Activated CD4-positive, CD25-positive, alpha-beta regulatory T cell treated with anti-CD3 and anti-CD28 coated beads, Interleukin-2, amount 50 U/mL, for 72 hours (primary cell): ENCODE data around the gene DPPA2.
"Not testable (repeated sequence)": the region's sequence is repeated elsewhere in the genome, so short reads cannot be mapped to it uniquely, and the experiment has no call there.

Experiments used
- DNase-seq: peaks from one replicate; pipeline ENCODE4 v3.0.0; 2021

DPPA2 gene, protein sequence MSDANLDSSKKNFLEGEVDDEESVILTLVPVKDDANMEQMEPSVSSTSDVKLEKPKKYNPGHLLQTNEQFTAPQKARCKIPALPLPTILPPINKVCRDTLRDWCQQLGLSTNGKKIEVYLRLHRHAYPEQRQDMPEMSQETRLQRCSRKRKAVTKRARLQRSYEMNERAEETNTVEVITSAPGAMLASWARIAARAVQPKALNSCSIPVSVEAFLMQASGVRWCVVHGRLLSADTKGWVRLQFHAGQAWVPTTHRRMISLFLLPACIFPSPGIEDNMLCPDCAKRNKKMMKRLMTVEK

DNA sequence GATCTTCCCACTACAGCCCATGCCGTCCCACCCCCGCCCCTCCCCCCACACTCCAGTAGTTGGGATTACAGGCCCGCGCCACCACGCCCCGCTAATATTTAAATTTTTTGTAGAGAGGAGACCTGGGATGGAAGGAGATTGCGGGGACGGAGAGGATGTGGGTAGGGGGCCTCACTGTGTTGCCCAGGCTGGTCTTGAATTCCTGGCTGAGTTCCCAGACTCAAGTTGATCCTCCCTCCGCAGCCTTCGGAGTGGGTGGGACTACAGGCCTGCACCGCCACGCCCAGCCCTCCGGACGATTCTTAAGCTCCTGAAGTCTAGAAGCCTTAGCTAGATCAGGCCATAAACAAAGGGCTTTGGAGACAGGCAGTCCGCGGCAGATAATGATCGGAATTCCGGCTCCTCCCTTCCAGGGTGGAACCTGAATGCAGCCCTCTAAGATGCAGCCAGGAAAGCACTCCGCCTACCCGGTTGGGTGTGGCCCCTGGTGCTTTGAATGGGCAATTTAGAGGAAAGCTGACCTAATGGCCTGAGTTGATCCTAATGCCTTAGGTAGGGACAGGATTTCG, at the start of gene DPPA2:
Gene DPPA2, minus strand, starts transcription at position 356 of the 569 bp plus-strand sequence. CDS start 1,975 bp downstream, outside the sequence.
- DNase-seq, result no peak

- no peak for DNase-seq
Observed at GRCh38 chr3:109364088-109364487, 47.8 kb upstream of the DPPA2 start.

DNA sequence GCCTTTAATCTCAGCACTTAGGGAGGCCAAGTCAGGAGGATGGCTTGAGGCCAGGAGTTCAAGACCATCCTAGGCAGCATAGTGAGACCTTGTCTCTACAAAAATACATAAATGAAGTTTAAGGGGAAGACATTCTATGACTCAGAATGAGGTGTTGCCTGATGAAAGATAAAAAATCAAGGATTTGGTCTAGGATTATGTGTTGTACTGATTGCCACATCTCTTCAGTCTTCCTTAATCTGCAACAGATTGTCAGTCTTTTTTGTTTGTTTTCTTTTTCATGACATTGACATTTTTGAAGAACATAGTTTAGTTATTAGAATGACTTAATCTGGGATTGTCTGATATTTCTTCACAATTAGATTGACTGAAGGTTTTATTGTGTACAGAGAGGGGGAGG, 47.3 kb upstream of the DPPA2 start:
- DNase-seq, result no peak

- DNase-seq, result no peak
Observed at GRCh38 chr3:109362823-109363222, 46.5 kb upstream of the DPPA2 start.

- DNase-seq, result not testable (repeated sequence)
Observed at GRCh38 chr3:109358809-109359208, 42.5 kb upstream of the DPPA2 start.

DNA sequence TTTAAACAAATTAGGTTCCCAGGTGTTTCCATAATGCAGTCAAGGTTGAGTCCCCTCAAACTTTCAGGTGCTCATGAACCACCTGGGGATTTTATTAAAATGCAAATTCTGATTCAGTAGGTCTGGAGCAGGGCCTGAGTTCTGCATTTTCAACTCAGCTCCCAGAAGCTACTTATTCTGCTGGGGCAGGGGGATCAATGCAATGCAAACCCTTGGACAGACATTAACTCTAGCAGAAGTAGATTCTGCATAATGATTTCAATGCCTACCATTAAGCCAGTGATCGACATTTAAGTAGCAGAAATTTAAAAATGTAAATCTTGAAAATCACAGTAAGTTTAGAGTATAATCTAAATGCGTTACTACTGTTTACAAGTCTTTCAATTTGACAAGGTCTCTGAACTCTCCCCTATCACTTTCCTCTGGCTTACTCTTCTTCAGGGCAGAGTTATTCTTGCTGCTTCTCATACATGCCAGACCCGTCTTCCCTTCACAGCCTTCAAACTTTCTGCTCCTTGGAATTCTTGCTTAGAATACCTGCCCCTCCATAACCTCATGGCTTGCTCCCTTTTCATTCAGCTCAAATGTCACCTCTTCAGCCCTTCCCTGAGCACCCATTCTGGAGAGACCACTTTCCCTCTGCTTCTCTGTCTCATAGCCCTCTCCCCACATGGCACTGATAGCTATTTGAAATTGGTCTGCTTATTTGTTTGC, 40.3 kb upstream of the DPPA2 start:
- no peak for DNase-seq

GRCh38 chr3:109355625-109356441, 39.5 kb upstream of the DPPA2 start:
- DNase-seq, result no peak

DNA sequence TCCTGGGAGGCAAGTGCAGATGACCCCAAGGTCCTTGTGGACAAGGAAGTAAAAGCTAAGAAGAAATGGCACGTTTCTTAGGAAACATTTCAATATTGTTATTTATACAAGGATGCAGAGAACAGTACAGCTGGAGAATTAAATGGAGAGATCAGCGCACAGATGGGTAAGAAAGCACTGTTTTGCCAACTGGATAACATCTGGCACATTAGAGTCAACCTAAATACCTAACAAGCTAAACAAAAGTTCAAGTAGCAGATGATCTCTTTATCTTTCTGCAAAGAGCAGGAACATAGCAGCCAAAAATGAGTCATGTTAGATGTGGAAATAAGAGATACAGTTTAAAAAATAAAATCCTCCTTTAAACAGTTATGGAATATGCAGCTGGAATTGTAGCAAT, 36.7 kb upstream of the DPPA2 start:
- DNase-seq, result no peak

DNA sequence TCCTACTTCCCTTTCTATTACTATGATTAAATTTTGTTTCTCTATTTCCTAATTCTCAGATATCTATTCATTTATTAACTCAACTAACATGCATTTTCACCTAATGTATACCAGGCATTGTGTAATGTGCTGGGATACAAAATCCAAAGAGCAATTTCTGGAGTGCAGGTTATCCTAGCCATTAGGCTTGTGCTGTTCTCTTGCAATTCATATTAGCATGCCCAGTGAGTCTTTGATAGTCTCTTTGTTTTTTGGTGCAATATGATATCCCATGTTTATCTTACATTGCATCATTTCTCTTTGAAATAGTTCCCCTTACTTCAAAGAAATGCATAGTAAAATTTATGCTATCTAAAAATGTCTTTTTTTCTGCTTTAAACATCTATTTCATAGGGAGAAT, 34.9 kb upstream of the DPPA2 start:
- no peak for DNase-seq

- no peak for DNase-seq
Observed at GRCh38 chr3:109346770-109347295, 30.5 kb upstream of the DPPA2 start.

DNA sequence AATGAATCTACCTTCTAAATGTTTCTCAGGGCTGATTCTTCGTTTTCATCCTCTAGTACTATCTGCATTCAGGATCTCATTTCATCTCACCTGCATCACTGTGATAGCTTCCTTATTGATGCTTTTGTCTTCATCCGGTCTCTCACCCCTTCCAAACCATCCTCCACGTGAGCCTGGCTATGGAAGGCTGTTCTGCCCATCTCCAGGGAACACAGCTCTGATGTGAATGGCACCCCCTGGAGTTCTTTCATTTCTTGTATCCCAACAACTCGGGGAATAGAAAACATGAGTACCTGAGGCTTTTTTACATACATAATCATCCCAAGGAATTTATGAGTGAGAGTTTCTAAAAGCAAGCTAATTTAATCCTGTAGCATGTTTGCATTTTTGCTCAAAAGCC, 29.8 kb upstream of the DPPA2 start:
- no peak for DNase-seq

DNA sequence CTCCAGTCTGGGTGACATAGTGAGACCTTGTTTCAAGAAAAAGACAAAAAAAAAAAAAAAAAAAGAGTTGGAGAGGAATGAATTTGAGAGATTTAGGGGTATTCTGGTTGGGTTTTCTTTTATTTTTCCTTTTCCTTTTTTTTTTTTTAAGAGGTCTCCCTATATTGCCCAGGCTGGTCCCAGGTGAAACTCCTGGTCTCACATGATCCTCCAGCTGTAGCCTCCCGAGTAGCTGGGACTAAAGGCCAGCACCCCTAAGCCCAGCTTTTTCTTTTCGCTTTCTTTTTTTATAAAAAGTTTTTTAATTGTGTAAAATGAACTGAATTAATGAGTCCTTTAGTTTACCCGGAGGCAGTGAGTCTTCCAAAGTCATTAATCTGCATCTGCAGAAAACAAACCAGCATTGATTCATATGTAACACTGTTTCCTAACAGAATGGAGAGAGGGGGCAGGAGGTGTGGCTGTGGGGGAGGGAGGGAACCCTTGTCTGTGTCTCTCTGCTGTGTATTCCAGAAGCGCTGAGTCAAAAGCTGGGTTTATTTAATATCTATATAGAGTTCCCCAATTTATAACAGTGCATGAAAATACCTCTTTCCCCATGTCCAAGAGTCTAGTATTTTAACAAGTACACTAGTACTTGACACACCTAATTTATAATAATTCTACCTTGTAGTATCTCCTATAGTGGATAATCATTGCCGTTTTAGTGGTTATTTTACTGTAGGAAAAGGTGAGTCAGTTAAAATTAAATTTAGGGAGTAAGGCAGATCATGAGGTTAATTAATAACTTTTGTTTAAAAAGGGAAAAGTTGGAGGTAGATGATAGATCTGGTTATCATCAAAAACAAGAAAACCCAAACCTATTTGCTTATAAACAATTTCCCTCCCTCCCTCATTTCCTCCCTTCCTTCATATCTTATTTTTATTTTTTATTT, 23.7 kb upstream of the DPPA2 start:
- no peak for DNase-seq

GRCh38 chr3:109339197-109339596, 22.9 kb upstream of the DPPA2 start:
- no peak for DNase-seq

GRCh38 chr3:109338322-109338721, 22.0 kb upstream of the DPPA2 start:
- DNase-seq, result no peak

DNA sequence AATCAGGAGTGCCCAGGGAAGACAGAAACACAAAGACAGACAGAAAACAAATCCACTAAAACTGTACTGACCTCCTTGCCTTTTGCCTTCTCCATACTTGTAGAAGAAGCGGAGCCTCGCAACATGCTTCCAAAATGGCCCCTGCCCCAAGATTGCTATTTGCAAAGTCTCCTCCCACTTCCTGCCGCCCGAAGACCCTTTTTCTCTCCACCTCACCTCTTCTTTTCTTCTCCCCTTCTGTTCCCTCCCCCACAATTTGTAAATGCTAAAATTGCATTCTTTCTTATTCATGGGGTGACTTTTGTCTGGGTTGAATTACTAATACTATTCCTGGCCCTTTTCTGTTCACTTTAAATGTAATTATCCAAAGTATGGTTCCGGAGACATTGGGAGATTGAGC, 21.1 kb upstream of the DPPA2 start, which contains the start of gene DPPA4:
Gene DPPA4, minus strand, starts transcription at position 154 of the 400 bp plus-strand sequence. Its CDS starts 29 bp downstream, at position 125.
- no peak for DNase-seq

DNA sequence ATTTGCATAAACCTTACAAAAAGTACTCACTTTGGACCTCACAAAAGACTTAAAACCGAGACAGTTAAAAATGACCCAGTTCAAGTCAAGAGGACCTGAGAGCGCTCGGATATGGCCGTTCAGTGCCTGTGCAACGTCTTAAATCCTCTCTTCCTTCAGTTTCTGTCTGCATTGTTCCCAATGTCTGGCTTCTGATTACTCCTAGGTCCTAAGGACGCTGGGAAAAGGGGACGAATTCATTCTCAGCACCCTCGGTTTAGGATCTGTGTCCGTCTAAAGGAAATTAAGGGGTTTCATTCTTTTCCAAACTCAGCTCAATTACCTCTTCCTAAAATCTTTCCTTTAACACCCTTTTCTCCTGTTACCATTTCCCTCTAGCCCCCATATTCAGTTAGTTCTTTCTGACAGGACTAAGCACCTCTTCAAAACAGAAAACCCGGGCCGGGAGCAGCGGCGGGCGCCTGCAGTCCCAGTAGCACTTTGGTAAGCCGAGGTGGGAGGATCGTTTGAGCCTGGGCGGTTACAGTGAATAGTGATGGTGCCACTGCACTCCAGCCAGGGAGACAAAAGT, 20.1 kb upstream of the DPPA2 start:
- no peak for DNase-seq

- DNase-seq, result no peak
Observed at GRCh38 chr3:109334572-109334971, 18.3 kb upstream of the DPPA2 start.

GRCh38 chr3:109331692-109332091, 15.4 kb upstream of the DPPA2 start:
- DNase-seq, result no peak

GRCh38 chr3:109330405-109330804, 14.1 kb upstream of the DPPA2 start:
- DNase-seq, result no peak

- DNase-seq, result no peak
Observed at GRCh38 chr3:109328202-109328601, 11.9 kb upstream of the DPPA2 start.

GRCh38 chr3:109325657-109326056, 9.3 kb upstream of the DPPA2 start:
- DNase-seq, result no peak
